Immature natural killer cell (primary cell): Measurements from ENCODE around the gene BCL6B. TPM values are rescaled to one million over a fixed set of nuclear protein-coding genes. Genes with fewer than 3 reads are reported as not detected.
"Not testable (repeated sequence)": the region's sequence is repeated elsewhere in the genome, so short reads cannot be mapped to it uniquely, and the experiment has no call there.

Source experiments
- DNase-seq, 3 donors: peaks; one replicate each; pipeline ENCODE4 v3.0.0; 2022; ENCODE audit warnings: mixed read lengths in 1 of 3
- H3K27ac Mint-ChIP-seq, 6 donors: one replicate each; pipeline ENCODE4 v1.8.0; 2020; ENCODE audit warnings: mixed read lengths in 6 of 6, mild to moderate bottlenecking in 5 of 6, inconsistent platforms in 4 of 6, moderate library complexity in 3 of 6
- H3K27me3 Mint-ChIP-seq, 3 donors: one replicate each; pipeline ENCODE4 v1.8.0; 2020 to 2021; ENCODE audit warnings: low read depth in 3 of 3, mild to moderate bottlenecking in 3 of 3, mixed read lengths in 3 of 3, moderate library complexity in 3 of 3, inconsistent platforms in 1 of 3
- H3K36me3 Mint-ChIP-seq, 3 donors: one replicate each; pipeline ENCODE4 v1.8.0; 2020; ENCODE audit warnings: mixed read lengths in 3 of 3, inconsistent platforms in 2 of 3, mild to moderate bottlenecking in 2 of 3
- H3K4me1 Mint-ChIP-seq, 2 donors: one replicate each; pipeline ENCODE4 v1.8.0; 2020; ENCODE audit warnings: inconsistent platforms in 2 of 2, mild to moderate bottlenecking in 2 of 2, mixed read lengths in 2 of 2, moderate library complexity in 1 of 2
- H3K4me3 Mint-ChIP-seq, 5 donors: one replicate each; pipeline ENCODE4 v1.8.0; 2020; ENCODE audit warnings: mild to moderate bottlenecking in 5 of 5, mixed read lengths in 5 of 5, inconsistent platforms in 3 of 5, moderate library complexity in 3 of 5
- H3K9me3 Mint-ChIP-seq, 6 donors: one replicate each; pipeline ENCODE4 v1.8.0; 2020; ENCODE audit warnings: mild to moderate bottlenecking in 6 of 6, mixed read lengths in 6 of 6, inconsistent platforms in 4 of 6, moderate library complexity in 3 of 6
- polyA plus RNA-seq, 3 donors: library from polyadenylated mRNA; unstranded; fragments of 300-500 nt; fragmentation: Illumina TruSeq; gene quantifications; one replicate each; pipeline ENCODE4 v1.2.3, GENCODE V29; 2021

BCL6B gene
- polyA plus RNA-seq, 3 donors from 2014 or later, result 0.10 TPM; not detected in 2

- Mint-ChIP-seq H3K36me3 (no peaks in the 10 kb centered on the region), H3K9me3 (no peaks in the 10 kb centered on the region), H3K4me3 (peak overlapping the region; percentile 81 to 90 (median 87)), H3K27me3 (peaks cover 2 to 6% (median 5%) of the 10 kb centered on the region in 3 donors), H3K27ac (peak overlapping the region; percentile 62 to 93 (median 88)), H3K4me1 (peaks cover 36 to 59% of the 10 kb centered on the region in 2 donors)
- peak; percentile 61 to 64 (median 64) for DNase-seq
These were observed 19.8 kb downstream of the BCL6B start for GRCh38 chr17:7042501-7043181.

GRCh38 chr17:7043182-7043496 lies 20.3 kb downstream of the BCL6B start:
- Mint-ChIP-seq H3K4me1 (peaks cover 36 to 57% of the 10 kb centered on the region in 2 donors), H3K4me3 (peak overlapping the region; percentile 81 to 90 (median 87)), H3K9me3 (no peaks in the 10 kb centered on the region), H3K36me3 (no peaks in the 10 kb centered on the region), H3K27me3 (peaks cover 2 to 6% (median 5%) of the 10 kb centered on the region in 3 donors), H3K27ac (peak overlapping the region in 3 of 6 donors; percentile 35 to 80 (median 70))
- DNase-seq, result no peak

GRCh38 chr17:7043497-7044198 lies 20.8 kb downstream of the BCL6B start, which contains the start of gene SLC16A11:
Gene SLC16A11 (minus strand): TSS chr17:7044092. CDS start chr17:7043513, 579 bp downstream.
- Mint-ChIP-seq H3K4me3 (peak within 1 kb of the TSS; percentile 81 to 90 (median 87)), H3K27me3 (peaks cover 2 to 6% (median 5%) of the 10 kb centered on the region in 3 donors), H3K27ac (peak within 1 kb of the TSS in 3 of 6 donors; percentile 35 to 80 (median 70)), H3K36me3 (no peaks in the 10 kb centered on the region), H3K9me3 (no peaks in the 10 kb centered on the region), H3K4me1 (peaks cover 36 to 51% of the 10 kb centered on the region in 2 donors)
- DNase-seq, result peak in 1 of 3 donors; percentile 26

- DNase-seq, result peak; percentile 54 to 64 (median 60)
- Mint-ChIP-seq H3K4me3 (peak overlapping the region; percentile 75 to 92 (median 85)), H3K4me1 (peaks cover 36 to 43% of the 10 kb centered on the region in 2 donors), H3K27ac (peak overlapping the region in 2 of 6 donors; percentile 16 to 84), H3K9me3 (no peaks in the 10 kb centered on the region), H3K36me3 (no peaks in the 10 kb centered on the region), H3K27me3 (peaks cover 2 to 6% (median 6%) of the 10 kb centered on the region in 3 donors)
These were observed 22.8 kb downstream of the BCL6B start for GRCh38 chr17:7045492-7046126.

GRCh38 chr17:7046127-7046724 lies 23.4 kb downstream of the BCL6B start:
- H3K9me3 Mint-ChIP-seq, result no peaks in the 10 kb centered on the region
- no peak for DNase-seq
- no peaks in the 10 kb centered on the region for H3K36me3 Mint-ChIP-seq
- H3K4me3 Mint-ChIP-seq, result peak overlapping the region; percentile 75 to 92 (median 85)
- H3K27ac Mint-ChIP-seq, result peak overlapping the region in 5 of 6 donors; percentile 10 to 91 (median 84)
- peaks cover 2 to 10% (median 6%) of the 10 kb centered on the region in 3 donors for H3K27me3 Mint-ChIP-seq
- peaks cover 35 to 40% of the 10 kb centered on the region in 2 donors for H3K4me1 Mint-ChIP-seq

GRCh38 chr17:7046725-7047397 lies 24.0 kb downstream of the BCL6B start:
- DNase-seq, result peak; percentile 47 to 70 (median 47)
- peaks cover 28 to 34% of the 10 kb centered on the region in 2 donors for H3K4me1 Mint-ChIP-seq
- not testable (repeated sequence) for H3K9me3 Mint-ChIP-seq, H3K36me3 Mint-ChIP-seq
- H3K27ac Mint-ChIP-seq, result peak overlapping the region; percentile 10 to 91 (median 80)
- peak overlapping the region; percentile 75 to 92 (median 85) for H3K4me3 Mint-ChIP-seq
- H3K27me3 Mint-ChIP-seq, result peaks cover 2 to 10% (median 6%) of the 10 kb centered on the region in 3 donors

GRCh38 chr17:7047566-7047965 lies 24.7 kb downstream of the BCL6B start:
- H3K4me1 Mint-ChIP-seq, result peaks cover 25 to 27% of the 10 kb centered on the region in 2 donors
- peak overlapping the region in 1 of 6 donors; percentile 57 for H3K27ac Mint-ChIP-seq
- no peak for DNase-seq
- no peaks in the 10 kb centered on the region for H3K9me3 Mint-ChIP-seq
- H3K36me3 Mint-ChIP-seq, result no peaks in the 10 kb centered on the region
- peak overlapping the region in 3 of 5 donors; percentile 84 to 92 (median 86) for H3K4me3 Mint-ChIP-seq
- peaks cover 0 to 8% (median 4%) of the 10 kb centered on the region in 3 donors for H3K27me3 Mint-ChIP-seq

GRCh38 chr17:7048968-7049367 lies 26.1 kb downstream of the BCL6B start:
- peak overlapping the region in 1 of 6 donors; percentile 40 for H3K27ac Mint-ChIP-seq
- H3K4me3 Mint-ChIP-seq, result no peak overlapping the region

GRCh38 chr17:7050583-7050982 lies 27.7 kb downstream of the BCL6B start:
- DNase-seq, H3K4me3 Mint-ChIP-seq, H3K9me3 Mint-ChIP-seq, H3K27ac Mint-ChIP-seq, H3K27me3 Mint-ChIP-seq, H3K36me3 Mint-ChIP-seq: not testable (repeated sequence)
- H3K4me1 Mint-ChIP-seq, result peaks cover 19 to 21% of the 10 kb centered on the region in 2 donors

More at GRCh38 chr17:7048968-7049367, 26.1 kb downstream of the BCL6B start:
- H3K4me1 Mint-ChIP-seq, result peaks cover 19 to 21% of the 10 kb centered on the region in 2 donors
- H3K9me3 Mint-ChIP-seq, result no peaks in the 10 kb centered on the region
- peaks cover under 1 to 8% (median 4%) of the 10 kb centered on the region in 3 donors for H3K27me3 Mint-ChIP-seq
- no peak for DNase-seq
- H3K36me3 Mint-ChIP-seq, result no peaks in the 10 kb centered on the region

- peaks cover 0 to 6% (median 1%) of the 10 kb centered on the region in 3 donors for H3K27me3 Mint-ChIP-seq
- peaks cover 0 to 2% of the 10 kb centered on the region in 2 donors for H3K4me1 Mint-ChIP-seq
- no peaks in the 10 kb centered on the region for H3K36me3 Mint-ChIP-seq
These were observed 33.5 kb downstream of the BCL6B start for GRCh38 chr17:7056386-7056785.

GRCh38 chr17:7058831-7059447 lies 36.1 kb downstream of the BCL6B start:
- H3K27ac Mint-ChIP-seq, result no peak overlapping the region

More at GRCh38 chr17:7056386-7056785, 33.5 kb downstream of the BCL6B start:
- DNase-seq, result no peak
- Mint-ChIP-seq H3K4me3 (no peak overlapping the region), H3K27ac (no peak overlapping the region), H3K9me3 (no peaks in the 10 kb centered on the region)

GRCh38 chr17:7060165-7060891 lies 37.5 kb downstream of the BCL6B start:
- H3K27ac Mint-ChIP-seq, result no peak overlapping the region
- no peaks in the 10 kb centered on the region for H3K9me3 Mint-ChIP-seq
- H3K27me3 Mint-ChIP-seq, result peaks cover 3 to 13% (median 5%) of the 10 kb centered on the region in 3 donors
- DNase-seq, result no peak
- no peaks in the 10 kb centered on the region for H3K4me1 Mint-ChIP-seq
- no peak overlapping the region for H3K4me3 Mint-ChIP-seq
- peaks cover 0 to 3% (median 0%) of the 10 kb centered on the region in 3 donors for H3K36me3 Mint-ChIP-seq

More at GRCh38 chr17:7058831-7059447, 36.1 kb downstream of the BCL6B start:
- peaks cover 1 to 12% (median 6%) of the 10 kb centered on the region in 3 donors for H3K27me3 Mint-ChIP-seq
- no peak for DNase-seq
- peaks cover 0 to 3% (median 0%) of the 10 kb centered on the region in 3 donors for H3K36me3 Mint-ChIP-seq
- H3K4me3 Mint-ChIP-seq, result no peak overlapping the region
- H3K9me3 Mint-ChIP-seq, result no peaks in the 10 kb centered on the region
- H3K4me1 Mint-ChIP-seq, result no peaks in the 10 kb centered on the region
